ENCODE measurements around the gene SNAPC2.

SNAPC2 gene

GRCh38 chr19:7969555-7969939 lies 49.4 kb downstream of the SNAPC2 start:
- no peaks in the 10 kb centered on the region for H3K79me2 ChIP-seq (ENCODE audit: insufficient read depth, low read depth)
- no peak overlapping the region for H3K4me2 ChIP-seq
- no peaks in the 10 kb centered on the region for H4K20me1 ChIP-seq (ENCODE audit: insufficient read depth)
- no peak overlapping the region for H2AFZ ChIP-seq (ENCODE audit: low read depth)
- H3K27ac ChIP-seq: no peak overlapping the region
- H3K27me3 ChIP-seq (ENCODE audit: insufficient read depth, low read depth): no peaks in the 10 kb centered on the region
- H3K4me3 ChIP-seq (IDR thresholded peaks at IDR 0.05; ENCODE audit: insufficient read depth, low read depth, low read length): no peak overlapping the region
- no peaks in the 10 kb centered on the region for H3K4me1 ChIP-seq (ENCODE audit: low read depth, poor library complexity, severe bottlenecking)
- no peak overlapping the region for H3K9ac ChIP-seq
- H3K36me3 ChIP-seq (ENCODE audit: insufficient read depth): no peaks in the 10 kb centered on the region
- TF ChIP-seq, protein P1, sequence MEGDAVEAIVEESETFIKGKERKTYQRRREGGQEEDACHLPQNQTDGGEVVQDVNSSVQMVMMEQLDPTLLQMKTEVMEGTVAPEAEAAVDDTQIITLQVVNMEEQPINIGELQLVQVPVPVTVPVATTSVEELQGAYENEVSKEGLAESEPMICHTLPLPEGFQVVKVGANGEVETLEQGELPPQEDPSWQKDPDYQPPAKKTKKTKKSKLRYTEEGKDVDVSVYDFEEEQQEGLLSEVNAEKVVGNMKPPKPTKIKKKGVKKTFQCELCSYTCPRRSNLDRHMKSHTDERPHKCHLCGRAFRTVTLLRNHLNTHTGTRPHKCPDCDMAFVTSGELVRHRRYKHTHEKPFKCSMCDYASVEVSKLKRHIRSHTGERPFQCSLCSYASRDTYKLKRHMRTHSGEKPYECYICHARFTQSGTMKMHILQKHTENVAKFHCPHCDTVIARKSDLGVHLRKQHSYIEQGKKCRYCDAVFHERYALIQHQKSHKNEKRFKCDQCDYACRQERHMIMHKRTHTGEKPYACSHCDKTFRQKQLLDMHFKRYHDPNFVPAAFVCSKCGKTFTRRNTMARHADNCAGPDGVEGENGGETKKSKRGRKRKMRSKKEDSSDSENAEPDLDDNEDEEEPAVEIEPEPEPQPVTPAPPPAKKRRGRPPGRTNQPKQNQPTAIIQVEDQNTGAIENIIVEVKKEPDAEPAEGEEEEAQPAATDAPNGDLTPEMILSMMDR (conservative IDR thresholded peaks at IDR 0.05; ENCODE audit: low read depth, low read length): no peak

- Histone ChIP-seq H2AFZ (ENCODE audit: low read depth) (no peak overlapping the region), H3K36me3 (ENCODE audit: insufficient read depth) (no peaks in the 10 kb centered on the region)
- TF ChIP-seq, protein P1 (conservative IDR thresholded peaks at IDR 0.05; ENCODE audit: low read depth, low read length): peak; percentile 74
Observed at GRCh38 chr19:7970716-7971448, 50.7 kb downstream of the SNAPC2 start.

DNA sequence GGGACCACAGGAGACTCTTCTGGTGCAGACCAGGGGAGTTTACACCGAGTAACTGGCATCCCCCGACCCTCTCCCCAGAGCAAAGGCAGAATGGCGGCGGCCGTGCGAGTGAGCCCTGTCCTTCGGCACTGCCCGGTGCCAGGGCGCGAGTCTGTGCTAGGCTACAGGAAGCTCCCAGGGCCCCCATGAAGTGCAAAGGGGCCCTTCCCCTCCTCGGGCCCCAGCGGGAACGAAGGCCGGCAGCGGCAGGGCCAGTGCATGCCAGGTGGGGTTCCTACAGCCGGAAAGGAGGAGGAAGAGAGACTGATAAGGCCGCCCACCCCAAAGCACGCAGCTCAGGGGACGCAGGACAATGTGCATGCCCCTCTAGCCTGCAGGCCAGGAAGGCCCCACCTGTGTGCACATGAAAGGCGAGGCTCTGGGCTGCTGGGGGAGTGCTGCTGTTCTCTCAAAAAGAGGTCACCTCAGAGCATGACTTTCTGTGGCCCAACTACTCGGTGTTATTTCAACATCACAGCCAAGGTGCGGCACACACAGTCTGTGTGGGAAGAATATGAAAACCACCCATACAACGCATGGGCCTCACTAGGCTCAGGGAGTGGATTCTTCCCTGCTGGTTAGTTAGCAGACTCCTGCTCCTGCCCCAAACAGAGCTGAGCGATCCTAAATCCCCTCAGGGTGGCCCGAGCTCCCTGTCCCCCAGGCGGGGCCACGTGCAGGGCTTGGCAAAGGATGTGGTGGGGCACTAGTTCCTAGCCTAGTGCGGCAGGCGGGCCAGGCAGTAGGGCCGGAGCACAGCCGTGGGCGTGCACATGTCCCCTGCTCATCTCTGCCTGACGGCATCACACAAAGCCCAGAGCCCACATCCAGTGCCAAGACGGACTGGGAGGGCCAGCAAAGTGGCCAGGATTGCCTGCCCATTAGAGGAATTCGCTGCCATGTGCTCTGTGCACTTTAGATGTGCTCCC lies 51.7 kb downstream of the SNAPC2 start:
- Histone ChIP-seq H3K4me1 (ENCODE audit: low read depth, poor library complexity, severe bottlenecking) (no peaks in the 10 kb centered on the region), H3K27ac (no peak overlapping the region), H3K27me3 (ENCODE audit: insufficient read depth, low read depth) (no peaks in the 10 kb centered on the region), H3K9ac (no peak overlapping the region), H3K4me3 (IDR thresholded peaks at IDR 0.05; ENCODE audit: insufficient read depth, low read depth, low read length) (no peak overlapping the region), H3K36me3 (ENCODE audit: insufficient read depth) (no peaks in the 10 kb centered on the region), H3K4me2 (no peak overlapping the region), H2AFZ (ENCODE audit: low read depth) (no peak overlapping the region), H4K20me1 (ENCODE audit: insufficient read depth) (no peaks in the 10 kb centered on the region), H3K79me2 (ENCODE audit: insufficient read depth, low read depth) (no peaks in the 10 kb centered on the region)
- TF ChIP-seq, protein P1 (conservative IDR thresholded peaks at IDR 0.05; ENCODE audit: low read depth, low read length): no peak

More at GRCh38 chr19:7970716-7971448, 50.7 kb downstream of the SNAPC2 start:
- Histone ChIP-seq H3K79me2 (ENCODE audit: insufficient read depth, low read depth) (no peaks in the 10 kb centered on the region), H3K27ac (no peak overlapping the region), H4K20me1 (ENCODE audit: insufficient read depth) (no peaks in the 10 kb centered on the region), H3K27me3 (ENCODE audit: insufficient read depth, low read depth) (no peaks in the 10 kb centered on the region), H3K4me1 (ENCODE audit: low read depth, poor library complexity, severe bottlenecking) (no peaks in the 10 kb centered on the region), H3K4me2 (no peak overlapping the region), H3K9ac (no peak overlapping the region), H3K4me3 (IDR thresholded peaks at IDR 0.05; ENCODE audit: insufficient read depth, low read depth, low read length) (no peak overlapping the region)
